HepG2 (cell line): Measurements from ENCODE around the gene RERE. TPM values are rescaled to one million over a fixed set of nuclear protein-coding genes. Genes with fewer than 3 reads are reported as not detected.

Source experiments
- ATAC-seq: fragments of 200-7000 bp; cut with Tn5 transposase; 3 replicates; pipeline ENCODE4 v1.9.1; 2020; ENCODE audit warnings: mild to moderate bottlenecking, moderate library complexity
- BruUV-seq: library from RNA; stranded (reverse); fragments of 400-500 nt; replicated peaks from 2 replicates; lab custom pipeline; 2021; lab: Mats Ljungman, UMichigan
- CTCF ChIA-PET: fragments of 300-600 bp; formaldehyde crosslinking; extraction: SDS; loops from one replicate; lab custom pipeline; 2021; ENCODE audit warnings: low total read pairs, inconsistent platforms, low intra/inter-chr PET ratio; lab: Yijun Ruan, JAX
- POLR2A ChIA-PET: fragments of 350-600 bp; sonication (Branson Sonifier 250); formaldehyde crosslinking; loops from one replicate; lab custom pipeline; 2020; ENCODE audit warnings: antibody characterized with exemption, inconsistent platforms; lab: Yijun Ruan, JAX
- DNase-seq: peaks from one replicate; pipeline ENCODE4 v3.0.0-alpha.2; 2015; ENCODE audit warnings: low spot score
- FAIRE-seq: peaks from 3 replicates; lab custom pipeline; 2011; peaks lifted over from hg19 to GRCh38; lab: Jason Lieb, UNC
- H2AFZ ChIP-seq: one replicate; pipeline ENCODE4 v1.6.1; 2011; ENCODE audit warnings: low read length, inconsistent platforms
- H3K27ac ChIP-seq: fragments of 300-600 bp; 3 replicates; pipeline ENCODE4 v1.8.0; 2011; ENCODE audit warnings: mixed run types, mild to moderate bottlenecking, mixed read lengths, low read length, inconsistent platforms; ENCODE audit not compliant: insufficient read depth; ENCODE audit errors: extremely low read length
- H3K27me3 ChIP-seq, 2 experiments: fragments of 200-600 bp in 1 of 2; 2 replicates in 1 of 2; 3 replicates in 1 of 2; pipeline versions ENCODE4 v1.6.0 to v1.8.0; 2011; ENCODE audit warnings: low read length in 2 of 2, mild to moderate bottlenecking in 2 of 2, moderate library complexity in 2 of 2, inconsistent platforms in 1 of 2; ENCODE audit not compliant: insufficient read depth in 2 of 2, control insufficient read depth in 1 of 2
- H3K36me3 ChIP-seq, 2 experiments: fragments of 200-600 bp in 1 of 2; replicated peaks in 1 of 2; 2 replicates in 1 of 2; 3 replicates in 1 of 2; pipeline versions ENCODE4 v1.5.1 to v1.8.0; 2011; ENCODE audit warnings: low read length in 2 of 2, inconsistent platforms in 1 of 2; ENCODE audit not compliant: insufficient read depth in 2 of 2, control insufficient read depth in 1 of 2
- H3K4me1 ChIP-seq: 2 replicates; pipeline ENCODE4 v1.5.1; 2012; ENCODE audit warnings: low read length, inconsistent platforms; ENCODE audit not compliant: insufficient read depth
- H3K4me2 ChIP-seq: 2 replicates; pipeline ENCODE4 v1.6.0; 2011; ENCODE audit warnings: low read depth, low read length, inconsistent platforms
- H3K4me3 ChIP-seq, 3 experiments: fragments of 200-600 bp in 1 of 3; sonication (generic), shearing (Covaris generic) in 1 of 3; replicated peaks in 1 of 3; 2 replicates each; pipeline ENCODE4 v1.5.1; 2011 to 2016; ENCODE audit warnings: low read length in 3 of 3, inconsistent platforms in 2 of 3, low read depth in 2 of 3, mild to moderate bottlenecking in 2 of 3, control low read depth in 1 of 3, mixed read lengths in 1 of 3; ENCODE audit not compliant: insufficient read depth in 1 of 3
- H3K79me2 ChIP-seq: one replicate; pipeline ENCODE4 v1.6.1; 2011; ENCODE audit warnings: low read length, inconsistent platforms; ENCODE audit not compliant: insufficient read depth
- H3K9ac ChIP-seq: 2 replicates; pipeline ENCODE4 v1.6.0; 2011; ENCODE audit warnings: mild to moderate bottlenecking, low read depth, low read length, inconsistent platforms; ENCODE audit not compliant: insufficient read depth
- H3K9me3 ChIP-seq: 2 replicates; pipeline ENCODE4 v1.5.1; 2012; ENCODE audit warnings: mild to moderate bottlenecking, low read length
- H4K20me1 ChIP-seq: 2 replicates; pipeline ENCODE4 v1.6.0; 2011; ENCODE audit warnings: inconsistent platforms, mild to moderate bottlenecking, low read length, moderate library complexity; ENCODE audit not compliant: insufficient read depth
- AGO2 ChIP-seq: fragments of 200-400 bp; formaldehyde crosslinking; optimal IDR thresholded peaks from 2 replicates; pipeline ENCODE3; 2017; ENCODE audit warnings: mild to moderate bottlenecking, low read depth, low read length, moderate library complexity
- AHR ChIP-seq: IDR thresholded peaks from 2 replicates; pipeline ENCODE4 v1.6.1; 2018; ENCODE audit warnings: missing genetic modification reagents, missing compliant biosample characterization
- CENPT ChIP-seq: sonication (generic); formaldehyde crosslinking; IDR thresholded peaks from 2 replicates; pipeline ENCODE4 v1.8.0; 2022; ENCODE audit warnings: low read depth, mild to moderate bottlenecking, moderate library complexity, missing genetic modification reagents
- EP300 ChIP-seq, 3 experiments: sonication (generic) in 1 of 3; formaldehyde crosslinking in 1 of 3; IDR thresholded peaks; 2 replicates each; pipeline versions ENCODE4 v1.5.1 to v1.6.1; 2011 to 2020; ENCODE audit warnings: low read depth in 2 of 3, low read length in 2 of 3, borderline replicate concordance in 1 of 3, improper control_type of control experiment in 1 of 3, mild to moderate bottlenecking in 1 of 3, missing genetic modification reagents in 1 of 3, moderate library complexity in 1 of 3
- MTA1 ChIP-seq: sonication (generic); formaldehyde crosslinking; IDR thresholded peaks from 2 replicates; pipeline ENCODE4 v1.4.0; 2020; ENCODE audit warnings: missing genetic modification reagents, mild to moderate bottlenecking, borderline replicate concordance
- NCOA1 ChIP-seq: sonication (generic); formaldehyde crosslinking; IDR thresholded peaks from 2 replicates; pipeline ENCODE4 v1.9.0; 2021; ENCODE audit warnings: missing genetic modification reagents
- PPARG ChIP-seq: conservative IDR thresholded peaks from 2 replicates; pipeline ENCODE4 v1.6.1; 2016; ENCODE audit warnings: missing biosample characterization, missing genetic modification reagents
- TEAD3 ChIP-seq: optimal IDR thresholded peaks from 2 replicates; pipeline ENCODE3; 2016; ENCODE audit warnings: borderline replicate concordance
- THAP11 ChIP-seq: IDR thresholded peaks from 2 replicates; pipeline ENCODE4 v1.6.1; 2016; ENCODE audit warnings: missing biosample characterization, missing genetic modification reagents
- ZMYM2 ChIP-seq: sonication (generic); formaldehyde crosslinking; IDR thresholded peaks from 2 replicates; pipeline ENCODE4 v1.8.0; 2022; ENCODE audit warnings: mild to moderate bottlenecking, missing genetic modification reagents
- ZNF205 ChIP-seq: IDR thresholded peaks from 2 replicates; pipeline ENCODE4 v1.6.1; 2018; ENCODE audit warnings: missing biosample characterization, missing genetic modification reagents
- ZNF281 ChIP-seq: sonication (generic); formaldehyde crosslinking; IDR thresholded peaks from 2 replicates; pipeline ENCODE4 v1.4.0; 2020; ENCODE audit warnings: missing genetic modification reagents, borderline replicate concordance
- ZNF33B ChIP-seq: sonication (generic); formaldehyde crosslinking; IDR thresholded peaks from 2 replicates; pipeline ENCODE4 v1.5.1; 2020; ENCODE audit warnings: mild to moderate bottlenecking, missing genetic modification reagents
- ZNF550 ChIP-seq: sonication (generic); formaldehyde crosslinking; IDR thresholded peaks from 2 replicates; pipeline ENCODE4 v1.4.0; 2020; ENCODE audit warnings: mild to moderate bottlenecking, missing genetic modification reagents, borderline replicate concordance
- ZNF644 ChIP-seq: IDR thresholded peaks from 2 replicates; pipeline ENCODE4 v1.6.1; 2016; ENCODE audit warnings: low read depth
- in situ Hi-C: cut with HindIII; loops from 2 replicates; pipeline ENCODE4 v1.10.0; 2017; ENCODE audit warnings: low pct_unique_long_range_greater_than_20kb; ENCODE audit not compliant: extremely low pct_ligation_motif_present
- intact Hi-C: fragments of 100-400 bp; cut with micrococcal nuclease; formaldehyde crosslinking; loops from one replicate; pipeline ENCODE4 v1.10.0; 2022; ENCODE audit not compliant: unreplicated experiment
- polyA plus RNA-seq, 8 experiments: library from polyadenylated mRNA; depleted of rRNA in 3 of 8; stranded (reverse) in 7 of 8; unstranded in 1 of 8; fragments of >200 nt; fragmentation: Illumina TruSeq in 4 of 8; extraction: Trizol in 4 of 8; gene quantifications; 2 replicates each; pipeline versions ENCODE4 v1.2.1 to v1.2.3, GENCODE V29; 2011 to 2016; ENCODE audit warnings: low read depth in 4 of 8, missing spikeins in 1 of 8, mixed read lengths in 1 of 8; ENCODE audit not compliant: insufficient read depth in 1 of 8
- total RNA-seq, 5 experiments: library from RNA; depleted of rRNA; stranded (reverse); fragments of >200 nt; fragmentation: Illumina TruSeq; extraction: Trizol; gene quantifications; 2 replicates each; pipeline ENCODE4 v1.2.3, GENCODE V29; 2016; ENCODE audit warnings: low read depth in 1 of 5

RERE gene
- total and polyA plus RNA-seq, 2 of the 13 experiments (the other 11 are each of a cell fraction or from before 2014, with no cell fraction given) = 18.3 to 21.9 TPM

GRCh38 chr1:8740034-8740449 lies 77.4 kb downstream of the RERE start:
- ATAC-seq = peak; percentile 89
- peaks cover 97% of the 10 kb centered on the region for H3K4me1 ChIP-seq
- DNase-seq = peak; percentile 98
- no peak overlapping the region for H3K4me2 ChIP-seq
- H3K79me2 ChIP-seq = peaks cover 66% of the 10 kb centered on the region
- ChIA-PET POLR2A (interaction anchor here (1.0 to 2.0 kb wide), 6 partner anchors 9 to 109 kb away, joined by 3 to 16 read pairs (median 5); partner anchors contain the start of gene RERE), CTCF (interaction anchor here (0.9 kb wide), 1 partner anchor 109 kb away, joined by 3 read pairs; no protein-coding TSS in a partner anchor)
- FAIRE-seq = peak; percentile 40
- intact Hi-C loops = loop anchor here (5.0 kb wide), 2 partner anchors 38 to 77 kb away; partner anchors contain the start of gene RERE
- no peak overlapping the region for H2AFZ ChIP-seq
- in situ Hi-C loops = no loop called here
- no peaks in the 10 kb centered on the region for H3K9me3 ChIP-seq
- peak overlapping the region; percentile 35; the same call in 1 of the 2 replicates for H3K9ac ChIP-seq
- H3K4me3 ChIP-seq = no peak overlapping the region
- H4K20me1 ChIP-seq = no peaks in the 10 kb centered on the region
- no peaks in the 10 kb centered on the region for H3K27me3 ChIP-seq
- H3K36me3 ChIP-seq = no peaks in the 10 kb centered on the region; a peak in 1 of 5 replicates
- H3K27ac ChIP-seq = peak overlapping the region; percentile 86
- no TSS peak for BruUV-seq
- TF ChIP-seq PPARG = peak; percentile 98
- no peak for TF ChIP-seq ZNF550 (CRISPR knock-in tag)
- TF ChIP-seq ZNF281 (CRISPR knock-in tag) = peak; percentile 34; the same call in 1 of the 2 replicates
- TF ChIP-seq ZNF33B = no peak
- no peak for TF ChIP-seq AGO2
- TF ChIP-seq NCOA1 (CRISPR knock-in tag) = no peak
- peak; percentile 63; the same call in 1 of the 2 replicates for TF ChIP-seq ZNF205
- peak; percentile 93 for TF ChIP-seq ZNF644 (CRISPR knock-in tag)
- TF ChIP-seq MTA1 = no peak
- TF ChIP-seq TEAD3 (CRISPR knock-in tag) = peak; percentile 89
- peak in 1 of 2 experiments; percentile 87; a peak in 2 of 4 replicates for TF ChIP-seq EP300 (IDR thresholded peaks at IDR 0.05; ENCODE audit: low read depth in 2 of 2, low read length in 2 of 2)
- peak; percentile 93 for TF ChIP-seq EP300 (CRISPR knock-in tag; IDR thresholded peaks at IDR 0.05; ENCODE audit: borderline replicate concordance)
- TF ChIP-seq CENPT (CRISPR knock-in tag) = no peak
- no peak for TF ChIP-seq AHR (CRISPR knock-in tag)
- peak; percentile 78 for TF ChIP-seq THAP11 (CRISPR knock-in tag)
- TF ChIP-seq ZMYM2 = 0 out of 2 replicates have a peak, but pooled peaks have one; percentile 41
